ENCODE data around the gene INPP4A. TPM values are rescaled to one million over a fixed set of nuclear protein-coding genes. Genes with fewer than 3 reads are reported as not detected.

Gene INPP4A
- total RNA-seq, 2 experiments from 2014 or later: 147 to 159 TPM

DNA sequence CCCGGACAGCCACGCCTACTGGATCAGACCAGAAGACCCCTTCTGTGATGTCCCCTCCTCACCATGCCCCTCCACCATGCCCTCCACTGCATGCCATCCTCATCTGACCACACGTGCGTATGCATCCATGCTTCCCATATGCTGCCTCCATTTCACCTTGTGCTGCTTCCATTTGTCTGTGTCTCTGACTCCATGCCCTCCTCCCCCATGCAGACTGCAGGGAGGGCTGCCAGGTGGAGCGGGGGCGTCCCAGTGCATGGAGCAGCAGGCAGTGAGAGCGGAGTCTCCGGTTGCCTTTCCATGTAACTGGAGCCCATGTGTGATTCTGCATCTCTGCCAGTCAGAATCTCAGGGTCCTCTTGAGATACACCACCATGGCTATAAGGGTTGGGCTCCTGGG, 111.0 kb downstream of the INPP4A start:
- no peaks in the 10 kb centered on the region for H3K27me3 Mint-ChIP-seq
- H3K4me1 Mint-ChIP-seq: peaks cover 79% of the 10 kb centered on the region
- H3K9me3 Mint-ChIP-seq: no peaks in the 10 kb centered on the region
- no peak overlapping the region for H3K4me3 Mint-ChIP-seq
- ATAC-seq (ENCODE audit: low read depth) (no peak), DNase-seq (no peak)
- peak overlapping the region; percentile 40 for H3K27ac Mint-ChIP-seq
- peaks cover 67% of the 10 kb centered on the region for H3K36me3 Mint-ChIP-seq
- POLR2A ChIA-PET: interaction anchor here (1.4 kb wide), 1 partner anchor 92 kb away, joined by 3 read pairs; no protein-coding TSS in a partner anchor

DNA sequence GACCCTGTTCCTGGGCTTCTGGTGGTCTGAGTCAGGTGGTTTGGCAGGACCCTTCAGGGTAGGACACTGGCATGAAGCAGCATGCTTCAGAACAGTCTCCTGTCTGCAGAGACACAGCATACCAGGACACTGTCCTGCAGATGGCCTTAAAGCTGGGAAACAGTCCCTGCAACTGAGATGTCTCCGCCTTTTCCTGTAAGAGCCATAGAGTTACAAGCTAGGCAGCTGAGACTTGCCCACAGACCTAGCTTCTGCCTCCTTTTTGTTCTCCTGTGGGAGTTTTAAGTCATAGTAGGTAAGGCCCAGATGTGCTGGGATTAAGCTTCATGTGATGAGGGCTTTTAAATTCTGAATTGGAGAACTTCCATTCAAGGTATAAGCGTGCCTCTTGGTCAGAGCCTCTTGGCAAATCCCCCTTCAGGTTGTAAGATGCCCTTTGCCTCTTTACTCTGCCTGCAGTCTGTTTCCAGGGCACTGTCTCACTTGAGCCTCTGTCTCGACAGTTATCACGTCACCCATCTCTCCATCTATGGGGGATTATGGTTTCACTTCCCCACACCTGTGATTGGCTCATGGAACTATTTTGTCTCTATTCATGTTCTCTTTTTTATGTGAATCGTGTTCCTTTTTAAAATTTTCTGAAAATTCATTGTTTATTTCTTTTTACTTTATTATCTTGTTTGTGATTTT, 111.8 kb downstream of the INPP4A start:
- H3K9me3 Mint-ChIP-seq: no peaks in the 10 kb centered on the region
- peak overlapping the region; percentile 5 for H3K27ac Mint-ChIP-seq
- DNase-seq: no peak
- no peak for ATAC-seq (ENCODE audit: low read depth)
- H3K27me3 Mint-ChIP-seq: no peaks in the 10 kb centered on the region
- peaks cover 65% of the 10 kb centered on the region for H3K36me3 Mint-ChIP-seq
- POLR2A ChIA-PET: interaction anchor here (0.7 to 1.4 kb wide), 2 partner anchors 8 to 92 kb away, joined by 3 read pairs; no protein-coding TSS in a partner anchor
- H3K4me3 Mint-ChIP-seq: peak overlapping the region; percentile 14
- peaks cover 78% of the 10 kb centered on the region for H3K4me1 Mint-ChIP-seq

DNA sequence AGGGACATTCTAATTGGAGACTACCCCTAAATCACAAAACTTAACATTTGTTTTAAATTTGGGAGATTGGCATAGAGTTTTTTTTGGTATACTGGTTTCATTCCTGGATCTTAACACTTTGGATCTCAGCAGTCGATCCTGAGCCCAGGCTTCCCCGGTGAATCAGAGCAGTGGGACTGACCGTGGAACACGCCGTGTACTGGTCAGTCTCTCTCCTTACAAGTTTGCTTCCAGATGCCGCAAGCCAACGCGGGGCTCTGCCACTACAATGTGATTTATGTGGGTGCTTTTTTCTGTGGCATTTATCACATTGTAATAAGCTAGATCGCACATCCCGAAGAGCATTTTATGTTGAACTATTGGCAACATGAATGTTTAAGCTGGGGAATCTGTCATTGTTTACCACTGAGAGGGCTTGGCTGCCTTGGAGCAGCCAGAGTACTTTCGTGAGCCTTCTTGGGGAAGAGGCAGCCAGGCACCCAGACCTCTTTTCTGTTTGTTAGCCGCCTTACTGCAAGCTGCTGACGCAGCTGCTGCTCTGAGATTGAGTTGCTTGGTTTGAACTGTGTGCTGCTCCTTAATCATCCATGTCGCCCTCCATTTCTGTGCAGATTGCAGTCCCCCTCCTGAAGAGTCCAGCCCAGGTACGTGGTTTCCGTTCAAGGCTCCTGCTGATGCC, 114.3 kb downstream of the INPP4A start:
- Mint-ChIP-seq H3K27ac (peak overlapping the region; percentile 57), H3K4me3 (peak overlapping the region; percentile 43), H3K9me3 (no peaks in the 10 kb centered on the region), H3K4me1 (peaks cover 67% of the 10 kb centered on the region), H3K36me3 (peaks cover 49% of the 10 kb centered on the region), H3K27me3 (no peaks in the 10 kb centered on the region)
- POLR2A ChIA-PET: interaction anchor here (1.4 kb wide), 2 partner anchors 12 to 93 kb away, joined by 3 read pairs; no protein-coding TSS in a partner anchor
- ATAC-seq (ENCODE audit: low read depth) (no peak), DNase-seq (no peak)

DNA sequence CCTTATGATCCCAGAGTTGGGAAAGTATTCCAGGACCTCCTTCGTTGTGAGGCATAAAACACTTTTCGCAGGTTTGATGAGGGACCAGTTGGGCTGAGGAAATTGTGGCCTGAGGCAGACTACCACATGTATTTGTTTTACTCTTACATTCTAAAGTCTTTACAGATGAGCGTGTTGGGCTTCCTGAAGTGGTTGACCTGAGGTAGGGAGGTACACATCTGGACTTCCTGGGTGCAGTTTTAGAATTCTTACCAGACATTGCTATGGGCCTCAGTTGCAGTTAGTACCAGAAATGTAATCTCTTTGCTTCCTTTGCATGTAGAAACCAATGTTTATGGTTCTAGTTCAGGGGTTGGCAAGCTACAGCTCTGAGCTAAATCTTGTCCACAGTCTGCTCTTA, 114.9 kb downstream of the INPP4A start:
- ATAC-seq (ENCODE audit: low read depth) (peak; percentile 73), DNase-seq (no peak)
- Mint-ChIP-seq H3K4me3 (peak overlapping the region; percentile 43), H3K27me3 (no peaks in the 10 kb centered on the region), H3K9me3 (no peaks in the 10 kb centered on the region), H3K27ac (peak overlapping the region; percentile 57), H3K4me1 (peaks cover 66% of the 10 kb centered on the region), H3K36me3 (peaks cover 48% of the 10 kb centered on the region)
- POLR2A ChIA-PET: interaction anchor here (1.4 kb wide), 1 partner anchor 94 kb away, joined by 3 read pairs; no protein-coding TSS in a partner anchor

DNA sequence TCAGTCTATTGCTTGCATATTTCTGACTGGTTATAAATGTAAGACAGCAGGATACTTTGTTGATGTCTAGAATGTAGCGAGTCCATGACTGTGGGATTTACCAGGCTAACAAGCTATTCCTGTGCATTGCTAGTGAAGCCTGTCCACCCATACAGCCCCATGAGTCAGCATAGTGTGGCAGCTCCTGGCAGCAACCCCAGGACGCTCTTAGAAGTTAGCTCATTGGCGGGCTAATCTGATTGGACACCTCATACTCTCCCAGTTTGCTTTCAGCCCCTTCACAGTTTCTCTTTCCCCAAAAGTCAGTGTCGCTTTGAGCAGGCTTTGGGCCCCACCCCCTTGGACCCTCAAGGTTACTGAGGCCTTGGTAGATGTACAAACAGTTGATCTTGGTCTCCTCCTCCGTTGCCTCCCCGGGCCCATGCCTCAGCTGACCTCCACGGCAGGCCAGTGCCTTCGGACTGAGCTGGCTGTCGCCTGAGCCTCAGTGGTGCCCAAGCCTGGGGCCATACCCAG, 115.7 kb downstream of the INPP4A start:
- POLR2A ChIA-PET: no interaction called here
- no peaks in the 10 kb centered on the region for H3K9me3 Mint-ChIP-seq
- H3K36me3 Mint-ChIP-seq: peaks cover 41% of the 10 kb centered on the region
- peak overlapping the region; percentile 57 for H3K27ac Mint-ChIP-seq
- H3K4me3 Mint-ChIP-seq: peak overlapping the region; percentile 43
- H3K27me3 Mint-ChIP-seq: no peaks in the 10 kb centered on the region
- no peak for DNase-seq
- H3K4me1 Mint-ChIP-seq: peaks cover 58% of the 10 kb centered on the region
- no peak for ATAC-seq (ENCODE audit: low read depth)

DNA sequence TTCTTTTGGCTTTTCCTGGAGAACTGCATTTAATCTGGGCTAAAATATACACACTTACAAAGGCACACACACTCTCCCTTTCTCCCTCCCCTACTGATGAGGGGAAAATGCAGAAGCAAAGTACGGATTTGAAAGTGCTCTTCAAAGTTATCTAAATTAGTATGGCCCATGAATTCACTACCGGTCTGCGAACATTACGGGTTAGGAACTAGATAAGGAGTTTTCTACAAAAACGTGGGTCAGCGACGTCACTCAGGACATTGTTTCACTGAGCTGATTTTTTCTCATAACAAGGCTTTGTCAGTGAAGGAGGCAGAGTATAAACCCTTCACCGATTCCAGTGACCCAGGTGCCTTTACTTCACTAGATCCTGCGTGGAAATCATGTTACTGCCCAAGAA, 116.4 kb downstream of the INPP4A start:
- DNase-seq (no peak), ATAC-seq (ENCODE audit: low read depth) (no peak)
- no peaks in the 10 kb centered on the region for H3K27me3 Mint-ChIP-seq
- peaks cover 40% of the 10 kb centered on the region for H3K36me3 Mint-ChIP-seq
- no peak overlapping the region for H3K4me3 Mint-ChIP-seq
- no peaks in the 10 kb centered on the region for H3K9me3 Mint-ChIP-seq
- POLR2A ChIA-PET: no interaction called here
- peaks cover 55% of the 10 kb centered on the region for H3K4me1 Mint-ChIP-seq
- H3K27ac Mint-ChIP-seq: no peak overlapping the region

DNA sequence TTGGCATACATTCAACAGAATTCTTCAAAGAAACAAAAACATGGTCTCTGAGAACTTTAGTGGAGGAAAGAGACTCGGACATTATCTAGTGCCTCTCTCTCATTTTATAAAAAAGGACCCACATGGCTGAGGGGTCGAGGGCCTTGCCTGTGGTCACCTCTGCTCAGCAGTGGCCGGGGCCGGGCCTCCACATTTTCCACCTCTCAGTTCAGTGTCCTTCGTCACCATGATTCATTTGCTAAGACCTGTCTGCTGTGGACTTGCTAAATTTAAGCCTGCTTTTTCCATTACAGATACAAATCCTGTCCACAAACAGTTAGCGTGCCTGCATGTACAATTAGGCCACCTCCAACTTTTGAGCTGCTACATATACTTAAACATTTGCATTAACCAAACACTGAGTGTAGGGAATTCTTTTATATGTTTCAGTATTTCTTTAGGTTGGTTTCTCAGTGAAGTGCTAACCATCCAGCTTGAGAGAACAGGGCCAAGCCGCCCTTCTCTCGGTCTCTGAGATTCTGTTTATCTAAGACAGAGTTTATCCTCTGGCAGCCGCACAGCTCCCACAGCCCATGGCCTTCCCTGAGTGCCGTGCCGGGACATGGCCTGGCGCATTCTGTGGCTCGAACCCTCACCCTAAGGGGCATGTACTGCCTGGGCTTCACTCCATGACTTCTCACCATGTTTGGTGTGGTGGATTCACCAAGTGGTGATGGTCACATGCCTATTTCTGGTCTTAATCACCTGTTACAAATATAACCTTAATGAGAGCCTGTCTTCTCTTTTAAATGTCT, 117.4 kb downstream of the INPP4A start:
- Mint-ChIP-seq H3K27me3 (no peaks in the 10 kb centered on the region), H3K4me1 (peaks cover 48% of the 10 kb centered on the region), H3K36me3 (peaks cover 40% of the 10 kb centered on the region), H3K9me3 (no peaks in the 10 kb centered on the region), H3K27ac (no peak overlapping the region), H3K4me3 (no peak overlapping the region)
- ATAC-seq (ENCODE audit: low read depth): no peak
- POLR2A ChIA-PET: no interaction called here
- no peak for DNase-seq

DNA sequence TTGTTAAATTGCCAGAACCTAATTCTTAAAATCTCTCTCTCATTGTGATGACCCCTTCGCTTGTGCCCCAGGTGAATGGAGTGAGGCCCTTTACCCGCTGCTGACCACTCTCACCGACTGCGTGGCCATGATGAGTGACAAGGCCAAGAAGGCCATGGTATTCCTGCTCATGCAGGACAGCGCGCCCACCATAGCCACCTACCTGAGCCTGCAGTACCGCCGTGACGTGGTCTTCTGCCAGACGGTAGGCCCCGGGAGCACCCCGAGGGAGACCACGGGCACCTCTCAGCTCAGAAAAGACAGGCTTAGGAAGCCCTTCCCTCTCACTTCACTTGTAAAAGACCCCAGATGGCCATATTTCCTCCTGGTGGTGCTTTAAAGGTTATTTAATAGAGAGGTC, 118.7 kb downstream of the INPP4A start:
- H3K9me3 Mint-ChIP-seq: no peaks in the 10 kb centered on the region
- ATAC-seq (ENCODE audit: low read depth): no peak
- H3K27me3 Mint-ChIP-seq: no peaks in the 10 kb centered on the region
- H3K4me1 Mint-ChIP-seq: peaks cover 39% of the 10 kb centered on the region
- H3K36me3 Mint-ChIP-seq: peaks cover 30% of the 10 kb centered on the region
- no peak overlapping the region for H3K4me3 Mint-ChIP-seq
- POLR2A ChIA-PET: interaction anchor here (0.8 kb wide), 1 partner anchor 12 kb away, joined by 4 read pairs; no protein-coding TSS in a partner anchor
- DNase-seq: no peak
- peak overlapping the region; percentile 45 for H3K27ac Mint-ChIP-seq

DNA sequence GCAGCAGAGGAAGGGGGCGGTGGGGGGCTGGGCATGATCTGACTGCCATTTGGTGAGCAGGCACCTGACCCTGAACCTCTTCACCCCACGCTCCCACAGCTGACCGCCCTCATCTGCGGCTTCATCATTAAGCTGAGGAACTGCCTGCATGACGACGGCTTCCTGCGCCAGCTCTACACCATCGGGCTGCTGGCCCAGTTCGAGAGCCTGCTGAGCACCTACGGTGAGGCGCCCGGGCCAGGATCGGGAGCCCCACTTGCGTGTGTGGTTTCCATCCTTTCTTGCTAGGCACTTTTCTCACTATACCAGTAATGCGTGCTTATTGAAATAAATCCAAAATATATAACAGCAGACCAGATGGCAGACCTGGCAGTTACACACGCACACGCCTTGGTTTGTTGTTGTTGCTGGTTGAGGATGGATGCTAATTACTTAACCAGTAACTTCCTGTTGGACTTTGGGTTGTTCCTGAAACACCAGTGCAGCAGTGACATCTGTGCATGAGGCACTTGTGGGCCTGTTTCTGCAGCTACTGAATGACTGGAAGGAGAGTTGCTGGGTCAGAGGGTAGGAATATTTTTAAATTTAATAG, 120.0 kb downstream of the INPP4A start:
- H3K27ac Mint-ChIP-seq: no peak overlapping the region

DNA sequence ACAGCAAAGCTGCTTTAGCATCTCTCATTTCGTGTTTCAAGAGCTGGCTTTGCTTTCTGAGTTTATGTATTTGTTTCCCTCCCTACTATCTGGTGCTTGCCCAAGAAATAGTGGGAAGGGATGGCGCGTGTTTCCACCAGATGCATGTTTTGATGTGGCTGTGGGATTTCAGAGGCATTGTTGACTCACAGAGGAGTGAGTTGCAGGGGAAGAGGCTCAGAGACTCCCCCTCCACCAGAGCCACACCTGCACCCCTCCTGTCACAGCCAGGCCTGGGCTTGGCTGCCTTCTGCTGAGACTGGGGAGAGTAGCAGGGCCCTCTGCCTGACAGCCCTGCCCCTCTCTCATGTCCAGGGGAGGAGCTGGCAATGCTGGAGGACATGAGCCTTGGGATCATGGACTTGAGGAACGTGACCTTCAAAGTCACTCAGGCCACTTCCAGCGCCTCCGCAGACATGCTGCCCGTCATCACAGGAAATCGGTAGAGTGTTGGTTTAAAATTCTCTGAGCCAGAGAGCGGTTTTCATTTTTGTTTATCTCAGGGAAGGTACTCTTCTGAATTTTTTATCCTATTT, 120.7 kb downstream of the INPP4A start:
- peaks cover 20% of the 10 kb centered on the region for H3K4me1 Mint-ChIP-seq
- no peak overlapping the region for H3K4me3 Mint-ChIP-seq
- DNase-seq (no peak), ATAC-seq (ENCODE audit: low read depth) (no peak)
- H3K9me3 Mint-ChIP-seq: no peaks in the 10 kb centered on the region
- POLR2A ChIA-PET: no interaction called here
- peaks cover 26% of the 10 kb centered on the region for H3K36me3 Mint-ChIP-seq
- peak overlapping the region; percentile 8 for H3K27ac Mint-ChIP-seq
- H3K27me3 Mint-ChIP-seq: no peaks in the 10 kb centered on the region

More for the DNA sequence above, 120.0 kb downstream of the INPP4A start:
- H3K4me1 Mint-ChIP-seq: peaks cover 26% of the 10 kb centered on the region
- no peak overlapping the region for H3K4me3 Mint-ChIP-seq
- H3K9me3 Mint-ChIP-seq: no peaks in the 10 kb centered on the region
- POLR2A ChIA-PET: no interaction called here
- no peaks in the 10 kb centered on the region for H3K27me3 Mint-ChIP-seq
- DNase-seq (no peak), ATAC-seq (ENCODE audit: low read depth) (no peak)
- H3K36me3 Mint-ChIP-seq: peaks cover 22% of the 10 kb centered on the region

DNA sequence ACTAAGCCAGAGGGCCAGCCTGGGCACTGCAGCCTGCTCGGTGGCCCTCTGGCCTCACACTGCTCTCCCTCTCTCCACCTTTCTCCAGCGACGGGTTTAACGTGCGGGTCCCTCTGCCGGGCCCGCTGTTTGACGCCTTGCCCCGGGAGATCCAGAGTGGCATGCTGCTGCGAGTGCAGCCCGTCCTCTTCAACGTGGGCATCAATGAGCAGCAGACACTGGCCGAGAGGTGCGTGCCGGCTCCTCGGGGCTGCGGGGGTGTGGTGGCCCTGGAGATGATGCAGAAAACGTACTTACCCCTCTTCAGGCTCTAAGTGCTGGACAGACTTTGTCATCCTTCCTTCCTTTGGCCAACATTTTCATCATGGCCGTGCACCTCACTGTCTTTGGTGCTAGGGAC, 121.3 kb downstream of the INPP4A start:
- Mint-ChIP-seq H3K9me3 (no peaks in the 10 kb centered on the region), H3K36me3 (peaks cover 28% of the 10 kb centered on the region), H3K27ac (peak overlapping the region; percentile 47), H3K27me3 (no peaks in the 10 kb centered on the region), H3K4me1 (peaks cover 15% of the 10 kb centered on the region), H3K4me3 (no peak overlapping the region)
- no peak for DNase-seq
- POLR2A ChIA-PET: no interaction called here
- ATAC-seq (ENCODE audit: low read depth): no peak

DNA sequence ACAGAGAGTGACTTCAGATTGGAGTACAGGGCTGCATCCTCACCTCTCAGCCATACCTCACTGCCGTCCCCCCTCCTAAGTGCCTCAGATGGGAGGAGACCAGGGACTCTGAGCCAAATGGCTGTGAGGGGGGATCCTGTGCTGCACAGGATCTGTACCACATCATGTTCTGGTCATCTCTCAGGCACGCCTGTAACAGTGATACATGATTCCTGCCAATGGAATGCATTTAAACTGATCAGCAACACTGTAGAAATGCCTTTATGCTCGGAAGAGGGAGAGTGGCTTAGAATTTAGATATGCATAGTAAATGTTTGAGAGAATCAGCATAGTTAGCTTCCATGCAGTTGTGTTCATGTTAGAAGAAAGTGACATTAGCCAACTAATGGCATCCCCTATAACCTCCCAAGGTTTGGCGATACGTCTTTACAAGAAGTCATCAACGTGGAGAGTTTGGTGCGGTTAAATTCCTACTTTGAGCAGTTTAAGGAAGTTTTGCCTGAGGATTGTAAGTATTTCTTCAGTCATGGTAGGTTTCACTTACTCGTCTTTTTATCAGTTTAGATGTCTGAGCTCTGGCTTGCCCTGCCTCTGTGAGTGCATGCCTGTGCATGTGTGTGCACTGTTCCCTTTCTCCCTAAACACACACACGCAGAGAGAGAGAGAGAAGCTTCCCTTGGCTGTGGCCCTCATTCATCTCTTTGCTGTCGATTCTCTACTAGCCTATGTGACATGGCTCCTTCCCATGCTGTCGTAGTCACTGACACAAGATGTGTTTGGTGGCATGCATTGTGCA, 123.7 kb downstream of the INPP4A start:
- H3K9me3 Mint-ChIP-seq: no peaks in the 10 kb centered on the region
- no peaks in the 10 kb centered on the region for H3K27me3 Mint-ChIP-seq
- POLR2A ChIA-PET: no interaction called here
- DNase-seq: no peak
- peaks cover 19% of the 10 kb centered on the region for H3K36me3 Mint-ChIP-seq
- peaks cover 6% of the 10 kb centered on the region for H3K4me1 Mint-ChIP-seq
- ATAC-seq (ENCODE audit: low read depth): no peak
- H3K4me3 Mint-ChIP-seq: no peak overlapping the region
- H3K27ac Mint-ChIP-seq: peak overlapping the region; percentile 51
